Measurements from ENCODE around the gene PCYT2.
A peak's percentile ranks its signal among the peaks of the same experiment; 100 is the strongest.

PCYT2 gene

DNA sequence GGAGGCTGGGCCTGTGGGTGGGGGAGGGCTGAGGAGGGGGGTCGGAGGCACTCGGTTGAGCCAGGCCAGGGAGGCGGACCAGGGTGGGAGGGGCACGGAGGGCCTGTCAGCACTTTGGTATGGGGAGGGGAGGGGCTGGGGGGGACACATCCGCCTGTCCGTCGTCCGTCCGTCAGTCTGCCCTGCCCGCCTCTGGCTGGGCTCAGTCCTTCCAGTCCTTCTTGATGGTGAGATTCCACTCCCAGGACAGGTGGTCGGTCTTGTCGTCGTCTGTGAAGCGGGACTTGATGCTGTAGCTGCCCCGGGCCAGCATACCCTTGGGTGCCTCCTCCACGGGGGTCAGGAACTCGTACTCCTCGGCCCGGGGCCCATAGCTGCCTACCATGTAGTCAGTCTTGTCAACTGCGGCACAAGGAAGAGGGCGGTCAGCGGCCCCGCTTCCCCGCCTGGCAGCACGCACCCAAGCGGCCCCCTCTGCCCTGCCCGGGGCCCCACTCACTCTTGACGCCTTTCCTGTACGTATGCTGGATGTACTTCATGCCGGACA lies 42.5 kb downstream of the PCYT2 start:
- TF ChIP-seq TOX (CRISPR knock-in tag; IDR thresholded peaks at IDR 0.05; ENCODE audit: borderline replicate concordance) (no peak), SNAI2 (CRISPR knock-in tag; IDR thresholded peaks at IDR 0.05) (0 out of 2 replicates have a peak, but pooled peaks have one; percentile 50), ZNF70 (CRISPR knock-in tag; IDR thresholded peaks at IDR 0.05) (no peak)
- TF ChIP-seq, protein P1, sequence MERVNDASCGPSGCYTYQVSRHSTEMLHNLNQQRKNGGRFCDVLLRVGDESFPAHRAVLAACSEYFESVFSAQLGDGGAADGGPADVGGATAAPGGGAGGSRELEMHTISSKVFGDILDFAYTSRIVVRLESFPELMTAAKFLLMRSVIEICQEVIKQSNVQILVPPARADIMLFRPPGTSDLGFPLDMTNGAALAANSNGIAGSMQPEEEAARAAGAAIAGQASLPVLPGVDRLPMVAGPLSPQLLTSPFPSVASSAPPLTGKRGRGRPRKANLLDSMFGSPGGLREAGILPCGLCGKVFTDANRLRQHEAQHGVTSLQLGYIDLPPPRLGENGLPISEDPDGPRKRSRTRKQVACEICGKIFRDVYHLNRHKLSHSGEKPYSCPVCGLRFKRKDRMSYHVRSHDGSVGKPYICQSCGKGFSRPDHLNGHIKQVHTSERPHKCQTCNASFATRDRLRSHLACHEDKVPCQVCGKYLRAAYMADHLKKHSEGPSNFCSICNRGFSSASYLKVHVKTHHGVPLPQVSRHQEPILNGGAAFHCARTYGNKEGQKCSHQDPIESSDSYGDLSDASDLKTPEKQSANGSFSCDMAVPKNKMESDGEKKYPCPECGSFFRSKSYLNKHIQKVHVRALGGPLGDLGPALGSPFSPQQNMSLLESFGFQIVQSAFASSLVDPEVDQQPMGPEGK (CRISPR knock-in tag; IDR thresholded peaks at IDR 0.05; ENCODE audit: borderline replicate concordance) = no peak
- peak; percentile 34 for ATAC-seq

DNA sequence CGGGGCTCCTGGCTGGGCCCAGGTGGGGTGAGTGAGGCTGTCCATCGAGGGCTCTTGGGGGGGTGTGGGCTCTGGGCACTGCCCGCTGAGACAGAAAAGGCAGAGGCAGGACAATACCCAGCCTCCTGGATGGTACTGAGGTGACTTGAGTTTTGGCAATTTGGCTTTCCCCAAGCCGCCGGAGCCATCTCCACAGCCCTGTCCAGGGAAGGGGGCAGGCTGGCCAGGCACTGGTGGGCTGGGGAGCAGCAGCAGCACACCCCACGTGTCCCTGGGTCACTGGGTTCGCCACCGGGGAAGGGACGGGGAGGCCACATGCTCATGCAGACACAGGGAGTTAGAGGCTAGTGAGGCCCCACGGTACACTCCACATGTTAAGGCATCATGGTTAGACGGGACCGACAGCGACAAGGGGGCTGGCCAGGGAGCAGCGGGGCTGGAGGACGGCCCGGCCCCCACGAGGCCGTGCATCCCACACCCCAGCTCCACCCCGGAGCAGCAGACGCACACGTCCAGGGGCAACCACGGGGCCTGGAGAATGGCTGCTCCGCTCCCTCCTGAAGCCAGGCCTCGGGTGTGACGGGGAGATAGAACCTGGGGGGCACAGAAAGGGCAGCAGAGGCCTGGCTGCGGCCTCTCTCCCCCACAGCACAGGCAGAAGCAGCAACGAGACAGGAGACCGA lies 43.1 kb downstream of the PCYT2 start:
- TF ChIP-seq ZC3H10 (CRISPR knock-in tag; IDR thresholded peaks at IDR 0.05) (no peak), OSR1 (CRISPR knock-in tag; IDR thresholded peaks at IDR 0.05) (no peak), TOX (CRISPR knock-in tag; IDR thresholded peaks at IDR 0.05; ENCODE audit: borderline replicate concordance) (no peak), CSDC2 (CRISPR knock-in tag; IDR thresholded peaks at IDR 0.05) (no peak), ESRRG (CRISPR knock-in tag; IDR thresholded peaks at IDR 0.05) (0 out of 2 replicates have a peak, but pooled peaks have one; percentile 20), POU6F1 (CRISPR knock-in tag; IDR thresholded peaks at IDR 0.05; ENCODE audit: borderline replicate concordance, low read depth) (no peak), ZFP3 (CRISPR knock-in tag; IDR thresholded peaks at IDR 0.05) (no peak), ZNF565 (CRISPR knock-in tag; conservative IDR thresholded peaks at IDR 0.05; ENCODE audit: low read depth) (no peak), ZFP30 (CRISPR knock-in tag; IDR thresholded peaks at IDR 0.05) (no peak), BACH2 (CRISPR knock-in tag; IDR thresholded peaks at IDR 0.05; ENCODE audit: borderline replicate concordance) (no peak), PPARA (CRISPR knock-in tag; IDR thresholded peaks at IDR 0.05; ENCODE audit: borderline replicate concordance) (no peak), SNAI2 (CRISPR knock-in tag; IDR thresholded peaks at IDR 0.05) (0 out of 2 replicates have a peak, but pooled peaks have one; percentile 50), ZNF8 (CRISPR knock-in tag; IDR thresholded peaks at IDR 0.05) (no peak), CREB5 (CRISPR knock-in tag; IDR thresholded peaks at IDR 0.05; ENCODE audit: low read depth) (no peak), GLIS3 (CRISPR knock-in tag; IDR thresholded peaks at IDR 0.05) (peak; percentile 91), TSHZ2 (CRISPR knock-in tag; IDR thresholded peaks at IDR 0.05) (no peak), ARNTL (CRISPR knock-in tag; IDR thresholded peaks at IDR 0.05; ENCODE audit: borderline replicate concordance, low read depth) (no peak), ISL1 (CRISPR knock-in tag; IDR thresholded peaks at IDR 0.05) (no peak), RARB (CRISPR knock-in tag; IDR thresholded peaks at IDR 0.05) (no peak), TCF4 (CRISPR knock-in tag; IDR thresholded peaks at IDR 0.05; ENCODE audit: borderline replicate concordance) (no peak)
- TF ChIP-seq, protein P1 (CRISPR knock-in tag; IDR thresholded peaks at IDR 0.05; ENCODE audit: borderline replicate concordance) = no peak; the same call in 1 of the 2 replicates
- TF ChIP-seq, protein P2, sequence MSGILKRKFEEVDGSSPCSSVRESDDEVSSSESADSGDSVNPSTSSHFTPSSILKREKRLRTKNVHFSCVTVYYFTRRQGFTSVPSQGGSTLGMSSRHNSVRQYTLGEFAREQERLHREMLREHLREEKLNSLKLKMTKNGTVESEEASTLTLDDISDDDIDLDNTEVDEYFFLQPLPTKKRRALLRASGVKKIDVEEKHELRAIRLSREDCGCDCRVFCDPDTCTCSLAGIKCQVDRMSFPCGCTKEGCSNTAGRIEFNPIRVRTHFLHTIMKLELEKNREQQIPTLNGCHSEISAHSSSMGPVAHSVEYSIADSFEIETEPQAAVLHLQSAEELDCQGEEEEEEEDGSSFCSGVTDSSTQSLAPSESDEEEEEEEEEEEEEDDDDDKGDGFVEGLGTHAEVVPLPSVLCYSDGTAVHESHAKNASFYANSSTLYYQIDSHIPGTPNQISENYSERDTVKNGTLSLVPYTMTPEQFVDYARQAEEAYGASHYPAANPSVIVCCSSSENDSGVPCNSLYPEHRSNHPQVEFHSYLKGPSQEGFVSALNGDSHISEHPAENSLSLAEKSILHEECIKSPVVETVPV (CRISPR knock-in tag; IDR thresholded peaks at IDR 0.05) = no peak
- peak; percentile 0 for ATAC-seq

Measured in SK-N-SH treated with all-trans-retinoic acid at 6 μM for 48 hours (cell line).